RWPE2 (cell line): ENCODE measurements around the gene FAM89A.
A peak's percentile ranks its signal among the peaks of the same experiment; 100 is the strongest.

Experiments
- ATAC-seq: fragments of 200-7000 bp; cut with Tn5 transposase; 3 replicates; pipeline ENCODE4 v1.9.1; 2021; ENCODE audit warnings: low read depth
- DNase-seq: peaks from one replicate; pipeline ENCODE4 v3.0.0-alpha.2; 2020; ENCODE audit warnings: low spot score
- H3K27ac ChIP-seq: fragments of 450-650 bp; 2 replicates; pipeline ENCODE4 v1.5.1; 2017; ENCODE audit warnings: mild to moderate bottlenecking; ENCODE audit not compliant: poor library complexity, severe bottlenecking
- H3K27me3 ChIP-seq: fragments of 250-450 bp; sonication (Bioruptor Pico); 2 replicates; pipeline ENCODE4 v1.5.1; 2021; ENCODE audit warnings: mild to moderate bottlenecking, moderate library complexity; ENCODE audit not compliant: insufficient read depth, poor library complexity, severe bottlenecking
- H3K36me3 ChIP-seq: fragments of 250-450 bp; sonication (Bioruptor Pico); 2 replicates; pipeline ENCODE4 v1.5.1; 2020; ENCODE audit warnings: low read depth, mild to moderate bottlenecking, moderate library complexity
- H3K4me1 ChIP-seq: fragments of 250-450 bp; sonication (Bioruptor Pico); 2 replicates; pipeline ENCODE4 v1.5.1; 2021; ENCODE audit warnings: mild to moderate bottlenecking, moderate library complexity; ENCODE audit not compliant: insufficient read depth, poor library complexity, severe bottlenecking
- H3K4me3 ChIP-seq: fragments of 250-450 bp; sonication (Bioruptor Pico); 2 replicates; pipeline ENCODE4 v1.5.1; 2021; ENCODE audit warnings: mild to moderate bottlenecking, moderate library complexity; ENCODE audit not compliant: severe bottlenecking
- H3K9me3 ChIP-seq: fragments of 250-450 bp; sonication (Bioruptor Pico); 2 replicates; pipeline ENCODE4 v1.5.1; 2021; ENCODE audit warnings: mild to moderate bottlenecking, moderate library complexity; ENCODE audit not compliant: severe bottlenecking
- TF ChIP-seq, protein P1 (sequence below): fragments of 450-650 bp; IDR thresholded peaks from one replicate; pipeline ENCODE4 v1.5.1; 2017; ENCODE audit warnings: mild to moderate bottlenecking, moderate library complexity; ENCODE audit not compliant: poor library complexity, severe bottlenecking

FAM89A gene

DNA sequence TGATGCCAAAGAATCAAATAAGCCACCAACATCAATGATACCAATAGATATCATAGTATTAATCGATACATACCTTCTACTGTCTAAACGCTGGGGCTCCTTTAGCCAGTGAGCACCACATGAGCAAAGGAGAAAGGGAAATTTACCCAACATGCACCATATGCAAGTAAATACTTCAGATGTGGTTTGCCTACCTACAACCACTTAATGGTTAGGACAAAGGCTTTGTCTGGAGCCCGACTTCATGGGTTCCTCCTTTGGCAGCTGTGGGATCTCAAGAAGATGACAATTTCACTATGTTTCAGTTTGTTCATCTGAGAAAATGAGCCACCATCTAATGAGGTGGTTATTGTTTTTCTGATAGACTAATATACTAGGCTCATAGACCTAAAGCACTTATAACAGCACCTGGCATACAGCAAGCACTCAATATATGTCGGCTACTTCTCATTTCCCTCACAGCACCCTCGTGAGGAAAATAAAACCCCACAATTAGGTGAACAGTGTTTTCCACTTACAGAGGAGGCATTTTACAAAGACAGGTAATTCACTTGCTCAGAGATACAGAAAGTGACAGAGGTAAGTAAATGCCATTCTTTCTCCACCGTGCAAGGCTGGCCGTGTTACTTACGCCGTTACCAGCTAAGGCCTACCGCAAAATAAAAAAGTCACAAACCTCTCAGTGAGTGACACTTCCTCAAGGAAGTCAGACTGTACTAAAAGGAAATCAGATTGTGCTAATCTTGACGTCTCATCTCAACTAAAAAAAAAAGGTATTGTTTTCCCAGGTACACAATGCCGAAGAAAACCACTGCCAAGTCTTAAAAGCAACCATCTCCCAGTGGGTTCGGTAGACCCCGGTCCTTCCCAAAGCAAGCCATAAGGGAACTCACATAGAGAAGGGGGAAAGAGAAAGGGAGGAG, 63.0 kb downstream of the FAM89A start:
- Histone ChIP-seq H3K27ac (no peak overlapping the region), H3K9me3 (no peaks in the 10 kb centered on the region), H3K4me1 (no peaks in the 10 kb centered on the region), H3K4me3 (peak overlapping the region; percentile 87), H3K36me3 (peaks cover 15% of the 10 kb centered on the region), H3K27me3 (no peaks in the 10 kb centered on the region)
- no peak for ATAC-seq
- no peak for DNase-seq
- TF ChIP-seq, protein P1, sequence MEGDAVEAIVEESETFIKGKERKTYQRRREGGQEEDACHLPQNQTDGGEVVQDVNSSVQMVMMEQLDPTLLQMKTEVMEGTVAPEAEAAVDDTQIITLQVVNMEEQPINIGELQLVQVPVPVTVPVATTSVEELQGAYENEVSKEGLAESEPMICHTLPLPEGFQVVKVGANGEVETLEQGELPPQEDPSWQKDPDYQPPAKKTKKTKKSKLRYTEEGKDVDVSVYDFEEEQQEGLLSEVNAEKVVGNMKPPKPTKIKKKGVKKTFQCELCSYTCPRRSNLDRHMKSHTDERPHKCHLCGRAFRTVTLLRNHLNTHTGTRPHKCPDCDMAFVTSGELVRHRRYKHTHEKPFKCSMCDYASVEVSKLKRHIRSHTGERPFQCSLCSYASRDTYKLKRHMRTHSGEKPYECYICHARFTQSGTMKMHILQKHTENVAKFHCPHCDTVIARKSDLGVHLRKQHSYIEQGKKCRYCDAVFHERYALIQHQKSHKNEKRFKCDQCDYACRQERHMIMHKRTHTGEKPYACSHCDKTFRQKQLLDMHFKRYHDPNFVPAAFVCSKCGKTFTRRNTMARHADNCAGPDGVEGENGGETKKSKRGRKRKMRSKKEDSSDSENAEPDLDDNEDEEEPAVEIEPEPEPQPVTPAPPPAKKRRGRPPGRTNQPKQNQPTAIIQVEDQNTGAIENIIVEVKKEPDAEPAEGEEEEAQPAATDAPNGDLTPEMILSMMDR = no peak

GRCh38 chr1:230976360-230976759, 63.7 kb downstream of the FAM89A start:
- ATAC-seq (no peak), DNase-seq (no peak)
- Histone ChIP-seq H3K9me3 (no peaks in the 10 kb centered on the region), H3K27me3 (no peaks in the 10 kb centered on the region), H3K27ac (no peak overlapping the region), H3K4me3 (no peak overlapping the region), H3K36me3 (peaks cover 7% of the 10 kb centered on the region), H3K4me1 (no peaks in the 10 kb centered on the region)
- TF ChIP-seq, protein P1 = no peak

GRCh38 chr1:230975636-230976035, 64.4 kb downstream of the FAM89A start:
- Histone ChIP-seq H3K9me3 (no peaks in the 10 kb centered on the region), H3K27me3 (no peaks in the 10 kb centered on the region), H3K4me1 (no peaks in the 10 kb centered on the region), H3K36me3 (peaks cover under 1% of the 10 kb centered on the region; the same call in 1 of the 2 replicates), H3K27ac (no peak overlapping the region), H3K4me3 (no peak overlapping the region)
- ATAC-seq = no peak
- no peak for DNase-seq
- TF ChIP-seq, protein P1 = no peak

- no peak for DNase-seq
- no peak for ATAC-seq
These were observed 67.2 kb downstream of the FAM89A start for GRCh38 chr1:230972855-230973271.

More at GRCh38 chr1:230972855-230973271, 67.2 kb downstream of the FAM89A start:
- no peaks in the 10 kb centered on the region for H3K36me3 ChIP-seq
- no peaks in the 10 kb centered on the region for H3K4me1 ChIP-seq
- H3K27ac ChIP-seq = no peak overlapping the region
- H3K9me3 ChIP-seq = no peaks in the 10 kb centered on the region
- TF ChIP-seq, protein P1 = no peak
- no peaks in the 10 kb centered on the region for H3K27me3 ChIP-seq
- H3K4me3 ChIP-seq = no peak overlapping the region
